HG02870 (cell line): Measurements from ENCODE around the gene TRABD2A.

Experiments
- ATAC-seq: cut with Tn5 transposase; IDR thresholded peaks from one replicate; pipeline ENCODE4 v1.9.1; 2021; ENCODE audit warnings: mild to moderate bottlenecking, moderate library complexity; ENCODE audit not compliant: unreplicated experiment

The TRABD2A gene

DNA sequence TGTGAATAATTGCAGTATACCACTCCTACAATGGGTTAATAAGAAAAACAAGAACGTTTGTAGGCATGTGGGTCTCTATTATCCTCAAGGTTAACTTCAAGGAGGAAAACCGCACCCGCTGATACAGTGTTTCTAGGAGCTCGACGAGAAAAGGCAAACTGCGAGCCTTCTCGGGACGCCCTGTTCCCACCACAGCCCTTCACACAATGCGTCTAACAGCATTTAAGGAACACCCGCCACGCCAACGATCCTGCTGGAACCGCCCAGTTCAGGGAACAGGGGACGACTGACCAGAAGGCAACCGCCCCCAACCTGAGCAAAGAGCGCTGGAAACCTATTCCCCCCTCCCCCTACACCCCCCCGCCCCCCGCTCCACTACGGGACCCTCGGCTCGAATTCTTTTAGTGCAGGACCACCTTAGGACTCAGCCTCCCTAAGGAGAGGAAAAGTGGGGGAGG is 23.9 kb upstream of the TRABD2A start:
- ATAC-seq = no peak

DNA sequence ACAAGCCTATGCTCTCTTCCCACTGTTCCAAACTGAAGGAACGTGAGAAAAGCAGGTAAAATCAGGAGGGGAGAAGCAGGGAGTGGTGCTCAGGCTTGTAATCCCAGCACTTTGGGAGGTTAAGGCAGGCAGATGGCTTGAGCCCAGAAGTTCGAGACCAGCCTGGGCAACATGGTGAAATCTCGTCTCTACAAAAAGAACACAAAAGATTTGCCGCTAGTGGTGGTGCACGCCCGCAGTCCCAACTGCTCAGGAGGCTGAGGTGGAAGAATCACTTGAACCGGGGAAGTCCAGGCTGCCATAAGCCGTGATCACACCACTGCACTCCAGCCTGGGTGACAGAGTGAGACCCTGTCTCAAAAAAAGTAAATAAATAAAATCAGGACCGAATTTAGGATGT is 23.3 kb upstream of the TRABD2A start:
- no peak for ATAC-seq

DNA sequence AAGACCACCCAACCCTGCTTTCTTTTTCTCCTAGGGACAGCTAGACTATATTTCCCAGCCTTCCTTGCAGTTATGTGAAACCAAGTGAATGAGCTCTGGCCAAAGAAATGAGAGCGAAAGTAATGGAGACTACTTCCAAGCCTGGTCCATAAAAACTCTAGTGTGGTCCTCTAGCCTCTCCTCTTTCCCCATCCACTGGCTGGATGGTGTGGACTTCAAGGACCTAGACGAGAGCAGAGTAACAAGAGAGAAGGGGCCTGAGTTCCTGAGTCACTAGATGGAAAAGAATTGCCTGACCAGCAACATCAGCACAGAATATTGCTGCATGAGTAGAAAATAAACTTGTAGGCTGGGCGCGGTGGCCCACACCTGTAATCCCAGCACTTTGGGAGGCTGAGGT is 21.6 kb upstream of the TRABD2A start:
- no peak for ATAC-seq

DNA sequence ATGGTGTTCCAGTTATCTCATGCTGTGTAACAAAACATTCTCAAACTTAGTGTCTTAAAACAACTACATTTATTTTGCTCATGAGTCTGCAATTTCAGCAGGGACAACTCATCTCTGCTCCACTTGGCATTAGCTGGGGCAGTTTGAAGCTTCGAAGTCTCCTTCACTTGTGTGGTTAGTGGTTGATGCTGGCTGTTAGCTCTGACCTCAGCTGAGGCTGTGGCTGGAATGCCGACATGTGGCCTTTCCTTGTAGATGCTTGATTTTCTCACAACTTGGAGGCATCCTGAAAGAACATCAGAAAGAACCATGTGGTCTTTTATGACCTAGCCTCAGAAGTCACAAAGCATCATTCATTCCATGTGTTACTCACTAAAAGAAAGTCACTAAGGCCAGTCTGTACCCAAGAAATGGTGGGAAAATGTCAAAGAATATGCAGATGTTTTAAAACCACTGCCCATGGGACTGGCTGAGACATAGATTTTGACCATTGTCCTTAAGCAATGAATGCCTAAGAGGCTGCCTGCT is 20.8 kb upstream of the TRABD2A start:
- no peak for ATAC-seq

DNA sequence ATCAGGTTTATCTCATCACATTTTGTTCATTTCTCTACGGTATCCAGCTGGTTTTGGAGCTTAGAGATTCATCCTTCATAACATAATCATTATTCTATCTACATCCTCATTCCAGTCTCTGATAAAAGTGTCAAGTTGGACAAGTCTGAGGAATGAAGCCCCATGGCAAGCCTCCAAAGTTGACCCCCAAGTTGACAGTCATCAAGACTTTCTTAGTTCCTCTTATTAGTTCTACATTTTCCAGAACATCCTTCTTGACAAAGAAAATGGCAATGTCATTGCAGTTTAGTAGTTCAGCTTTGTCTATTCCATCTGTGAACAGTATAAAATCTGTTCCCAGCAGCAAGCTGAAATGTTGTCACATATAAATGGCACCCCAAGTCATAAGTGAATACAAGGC is 20.1 kb upstream of the TRABD2A start:
- ATAC-seq = no peak

DNA sequence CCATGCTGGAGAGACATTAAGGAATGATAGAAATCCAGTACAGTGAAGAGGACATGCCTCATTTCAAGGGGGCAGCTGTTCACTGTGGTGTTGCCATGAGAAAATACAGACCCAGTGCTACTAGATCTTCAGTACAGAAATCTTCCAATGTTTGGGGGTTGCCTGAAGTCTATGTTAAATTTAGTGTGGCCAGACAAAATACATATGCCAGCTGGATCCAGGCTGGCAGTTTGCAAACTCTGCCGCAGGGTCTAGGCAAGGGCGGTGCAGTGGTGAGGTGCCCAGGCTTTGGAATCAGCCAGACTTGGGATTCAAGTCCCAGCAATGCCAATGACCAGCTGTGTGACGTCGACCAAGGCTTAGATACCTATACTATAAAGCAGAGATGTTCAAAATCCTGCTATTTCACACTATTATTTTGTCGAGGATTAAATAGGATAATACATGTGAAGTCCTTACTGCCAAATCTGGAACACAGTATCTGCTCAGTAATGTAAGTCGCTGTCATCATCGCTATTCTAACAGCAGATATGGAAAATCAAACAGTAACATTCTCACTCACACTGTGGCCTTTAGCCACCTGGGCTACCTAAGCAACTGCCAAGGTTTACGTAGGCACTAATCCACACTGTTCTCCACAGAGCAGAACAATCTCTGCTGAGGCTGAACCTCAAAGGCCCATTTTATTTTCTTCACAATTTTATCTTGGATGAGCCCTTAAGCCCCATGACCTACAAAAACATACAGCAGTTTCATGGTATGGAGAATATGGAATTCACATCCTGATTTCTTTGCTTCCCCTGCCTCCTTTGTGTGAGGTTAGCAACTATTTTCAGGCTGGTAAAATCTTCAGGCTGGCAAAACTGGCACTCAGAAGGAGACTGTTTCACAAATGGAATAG is 18.7 kb upstream of the TRABD2A start:
- ATAC-seq = no peak

DNA sequence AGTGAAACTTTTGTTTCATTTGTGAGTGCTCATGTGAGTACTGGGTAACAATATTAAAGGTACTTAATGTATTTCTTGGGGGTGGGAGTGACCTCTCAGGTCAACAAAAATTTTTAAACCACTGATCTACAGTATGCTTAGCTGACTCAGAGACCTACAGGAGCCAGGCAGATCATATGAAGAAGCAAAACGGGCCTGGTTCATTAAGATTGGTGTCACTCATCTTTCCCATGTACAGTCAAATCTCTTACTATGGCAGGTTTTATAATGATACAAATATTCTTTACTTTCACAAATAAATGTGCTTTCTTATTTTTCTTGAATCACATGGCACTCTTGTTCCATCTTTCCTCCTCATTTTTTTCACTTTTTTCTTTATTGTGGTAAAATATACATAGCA is 16.9 kb upstream of the TRABD2A start:
- no peak for ATAC-seq

DNA sequence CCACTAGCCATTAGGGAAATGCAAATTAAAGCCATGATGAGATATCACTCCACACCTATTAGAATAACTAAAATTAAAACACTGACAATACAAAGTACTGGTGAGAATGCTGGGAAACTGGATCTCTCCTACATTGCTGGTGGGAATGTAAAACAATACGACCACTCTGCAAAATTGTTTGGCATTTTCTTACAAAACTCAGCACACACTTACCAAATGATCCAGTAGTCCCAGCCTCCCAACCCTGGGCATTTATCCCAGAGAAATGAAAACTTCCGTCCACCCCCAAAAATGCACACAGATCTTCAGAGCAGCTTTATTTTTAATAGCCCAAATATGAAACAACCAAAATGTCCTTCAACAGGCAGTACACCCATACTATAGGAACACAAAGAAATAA is 15.7 kb upstream of the TRABD2A start:
- no peak for ATAC-seq

DNA sequence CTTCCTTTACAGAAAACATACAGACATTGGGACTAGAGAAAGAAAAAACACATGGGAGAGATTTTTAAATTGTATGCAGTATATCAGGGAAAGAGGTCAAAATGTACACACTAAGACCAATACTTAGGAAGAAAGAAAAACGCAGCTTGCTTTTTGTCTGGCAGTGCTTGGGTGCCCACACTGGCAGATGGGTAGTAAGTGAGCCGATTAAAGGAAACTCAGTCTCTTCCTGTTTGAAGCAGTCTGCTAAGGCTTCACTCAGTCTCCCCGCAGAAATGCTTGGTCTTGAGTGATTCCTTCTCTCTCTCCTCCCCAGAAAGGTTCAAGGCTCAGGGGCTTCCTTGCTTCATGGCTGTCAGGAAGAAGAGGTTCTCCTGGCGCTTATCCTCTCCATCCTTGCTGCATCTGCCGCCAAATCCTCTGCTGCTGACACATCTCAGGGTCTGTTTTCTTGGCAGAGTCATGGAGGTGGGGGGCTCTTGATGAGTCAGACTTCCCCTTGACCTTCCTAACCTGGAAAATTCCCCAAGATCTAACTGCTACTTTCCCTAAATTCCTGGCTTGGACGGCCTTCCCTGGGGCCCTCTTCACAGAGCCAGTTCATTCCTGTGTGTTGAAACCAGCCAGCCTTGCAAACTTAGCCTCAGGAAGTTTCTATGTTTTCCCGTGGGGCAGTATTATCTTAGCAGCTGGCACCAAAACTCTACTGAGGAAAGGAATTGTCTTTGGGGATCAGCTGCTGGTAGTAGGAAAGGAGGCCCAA is 14.1 kb upstream of the TRABD2A start:
- no peak for ATAC-seq

DNA sequence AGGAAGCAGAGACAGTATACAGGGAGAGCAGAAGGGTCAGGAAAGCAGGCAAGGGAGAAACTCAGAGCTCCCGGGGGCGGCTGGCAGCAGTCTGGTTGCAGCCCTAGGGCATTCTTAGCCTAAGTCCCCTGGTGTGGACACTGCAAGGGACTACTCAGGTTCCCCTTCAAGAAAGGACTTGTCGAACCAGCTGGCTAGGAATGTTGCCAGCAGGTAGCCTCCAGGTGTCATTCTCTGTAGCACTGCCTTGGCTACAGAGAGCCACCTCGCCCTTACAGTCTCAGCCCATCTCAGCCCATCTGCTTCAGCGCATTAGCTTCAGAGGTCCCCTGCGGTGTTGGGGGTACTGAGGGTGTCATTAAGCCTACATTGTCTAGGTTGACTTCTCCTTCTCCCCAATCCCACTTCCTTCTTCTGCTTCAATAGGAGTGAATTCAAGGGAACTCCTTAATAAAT is 13.3 kb upstream of the TRABD2A start:
- ATAC-seq = no peak

DNA sequence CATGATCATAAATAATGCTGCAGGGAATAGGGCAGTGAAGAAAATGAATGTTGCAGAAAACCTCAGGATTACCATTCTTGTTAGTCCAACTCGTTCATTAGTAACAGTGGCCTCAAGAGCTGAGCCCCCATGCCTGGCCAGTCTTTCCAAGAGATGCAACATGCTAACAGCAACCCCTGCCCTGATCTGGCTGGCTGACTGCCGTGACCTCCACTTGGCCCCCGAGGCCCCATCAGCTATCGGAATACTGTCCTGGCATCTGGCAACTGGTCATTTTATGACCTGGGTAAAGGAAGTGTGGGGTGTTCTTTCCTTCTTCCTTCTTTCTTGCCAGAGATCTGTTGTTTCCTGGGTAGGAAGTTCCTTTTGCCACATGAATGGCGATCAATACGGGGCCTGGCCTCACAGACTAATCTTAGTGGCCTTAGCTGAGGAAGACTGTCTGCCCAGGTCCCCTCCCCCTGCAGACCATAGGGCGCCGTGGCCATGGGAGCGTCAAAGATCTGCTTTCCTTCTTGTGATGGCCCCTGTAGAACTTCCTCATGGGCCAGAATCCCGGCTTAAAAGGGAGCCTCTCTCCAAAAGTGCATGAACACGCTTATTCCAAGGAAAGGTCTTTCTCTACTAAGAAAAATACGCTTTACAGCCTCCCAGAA is 10.6 kb upstream of the TRABD2A start:
- no peak for ATAC-seq

DNA sequence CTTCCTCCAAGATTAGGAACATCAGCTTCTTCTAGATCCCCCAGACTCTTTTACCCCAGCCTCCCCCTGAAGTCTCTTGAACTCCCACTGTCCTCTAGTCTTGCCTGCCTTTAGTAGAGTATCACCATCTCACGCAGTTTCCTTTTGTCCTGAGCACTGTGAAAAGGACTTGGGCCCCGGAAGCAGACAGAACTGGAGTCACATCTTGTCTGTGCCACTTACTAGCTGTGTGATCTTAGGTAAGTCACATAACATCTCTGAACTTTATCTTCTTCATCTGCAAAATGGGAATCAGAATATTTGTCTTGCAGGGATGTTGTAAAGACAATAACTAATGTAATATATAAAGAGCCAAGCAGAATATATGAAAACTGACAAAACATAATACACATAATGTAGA is 8.4 kb upstream of the TRABD2A start:
- no peak for ATAC-seq

DNA sequence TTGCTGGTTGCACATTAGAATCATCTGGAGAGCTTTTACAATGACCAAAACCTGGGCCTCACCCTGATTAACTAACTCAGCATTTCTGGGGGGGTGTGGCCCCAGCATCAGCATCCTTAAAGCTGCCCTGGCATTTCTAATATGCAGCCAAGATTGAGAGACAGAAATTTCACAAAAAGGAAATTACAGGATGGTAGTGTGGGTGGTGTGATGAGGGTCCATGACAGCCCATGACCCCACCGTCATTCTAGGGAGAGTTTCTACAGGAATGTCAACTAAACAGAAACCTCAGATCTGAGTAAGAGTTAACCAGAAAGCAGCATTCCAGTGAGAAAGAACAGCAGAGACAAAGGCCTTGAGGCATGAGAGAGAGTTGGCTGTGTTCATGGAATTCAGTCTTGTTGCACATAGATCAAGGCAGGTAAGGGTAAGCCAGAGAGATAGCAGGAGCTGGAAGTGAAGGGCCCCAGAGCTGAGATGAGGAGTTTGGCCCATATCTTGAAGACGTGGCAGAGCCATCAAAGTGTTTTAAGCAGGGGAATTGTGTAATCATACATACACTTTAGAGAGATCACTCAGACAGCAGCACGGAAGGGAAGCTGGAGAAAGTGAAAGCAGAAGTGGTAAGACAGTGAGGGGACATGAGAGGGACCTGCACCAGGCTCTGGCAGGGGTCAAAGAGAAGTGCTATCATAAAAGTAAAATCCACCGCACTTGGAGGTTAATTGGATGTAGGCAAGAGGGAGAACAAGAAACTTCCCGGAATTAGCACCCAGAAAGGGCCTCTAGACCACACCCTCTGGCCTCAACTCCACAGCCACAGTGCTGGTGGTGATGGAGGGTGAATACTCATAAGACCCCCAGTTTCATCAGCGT is 7.8 kb upstream of the TRABD2A start:
- peak; percentile 99 for ATAC-seq

DNA sequence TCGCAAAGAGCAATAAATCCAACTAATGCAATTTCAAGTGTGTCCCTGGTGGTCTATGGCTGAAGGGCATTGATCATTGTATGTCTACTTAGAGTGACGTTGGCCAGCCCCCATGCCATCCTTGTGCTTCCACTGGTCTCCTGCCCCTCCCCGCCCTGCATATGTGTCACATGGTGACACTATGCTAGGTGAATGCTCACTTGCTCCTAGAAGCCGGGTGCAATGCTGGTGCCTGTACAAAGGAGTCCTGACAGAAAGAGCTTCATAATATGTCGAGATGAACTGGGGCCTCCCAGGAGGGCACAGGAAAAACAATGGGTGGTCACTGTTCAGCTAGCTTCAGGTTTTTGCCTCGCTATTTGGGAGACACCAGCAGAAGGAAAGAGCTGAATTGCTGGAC is 5.9 kb upstream of the TRABD2A start:
- no peak for ATAC-seq

DNA sequence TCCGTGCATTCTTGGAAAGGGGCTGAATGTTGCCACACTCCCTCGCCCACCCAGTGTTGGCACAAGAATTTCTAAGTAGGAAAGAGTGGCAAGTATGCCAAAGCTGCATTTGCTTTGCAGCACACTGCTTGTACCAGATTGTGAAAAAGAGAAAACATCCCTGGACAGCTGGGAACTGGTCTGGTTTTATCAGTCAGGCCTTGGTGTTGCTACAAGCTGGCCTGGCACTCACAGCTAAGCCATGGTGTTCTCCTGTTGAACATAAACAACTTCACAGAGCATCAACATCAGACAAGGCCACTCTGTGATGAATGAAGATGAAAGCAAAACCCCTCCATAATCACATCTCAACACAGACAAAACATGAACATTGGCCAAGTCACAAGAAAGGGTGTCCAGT is 4.2 kb upstream of the TRABD2A start:
- no peak for ATAC-seq

DNA sequence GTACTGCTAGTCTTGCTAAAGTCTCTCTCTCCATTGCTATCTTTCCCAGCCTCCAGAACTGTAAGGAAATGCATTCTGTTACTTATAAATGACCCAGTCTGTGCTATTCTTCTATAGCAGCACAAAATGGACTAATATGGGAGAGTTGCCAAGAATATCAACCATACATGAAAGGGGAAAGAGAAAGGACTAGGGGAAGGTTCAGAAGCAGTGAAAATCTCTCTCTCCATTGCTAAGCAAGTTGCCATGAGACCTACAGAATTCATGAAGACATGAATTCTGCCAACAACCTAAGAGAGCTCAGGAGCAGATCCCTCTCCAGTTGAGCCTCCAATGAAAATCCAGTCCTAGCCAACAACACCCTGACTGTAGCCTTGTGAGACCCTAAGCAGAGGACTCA is 3.6 kb upstream of the TRABD2A start:
- ATAC-seq = no peak

DNA sequence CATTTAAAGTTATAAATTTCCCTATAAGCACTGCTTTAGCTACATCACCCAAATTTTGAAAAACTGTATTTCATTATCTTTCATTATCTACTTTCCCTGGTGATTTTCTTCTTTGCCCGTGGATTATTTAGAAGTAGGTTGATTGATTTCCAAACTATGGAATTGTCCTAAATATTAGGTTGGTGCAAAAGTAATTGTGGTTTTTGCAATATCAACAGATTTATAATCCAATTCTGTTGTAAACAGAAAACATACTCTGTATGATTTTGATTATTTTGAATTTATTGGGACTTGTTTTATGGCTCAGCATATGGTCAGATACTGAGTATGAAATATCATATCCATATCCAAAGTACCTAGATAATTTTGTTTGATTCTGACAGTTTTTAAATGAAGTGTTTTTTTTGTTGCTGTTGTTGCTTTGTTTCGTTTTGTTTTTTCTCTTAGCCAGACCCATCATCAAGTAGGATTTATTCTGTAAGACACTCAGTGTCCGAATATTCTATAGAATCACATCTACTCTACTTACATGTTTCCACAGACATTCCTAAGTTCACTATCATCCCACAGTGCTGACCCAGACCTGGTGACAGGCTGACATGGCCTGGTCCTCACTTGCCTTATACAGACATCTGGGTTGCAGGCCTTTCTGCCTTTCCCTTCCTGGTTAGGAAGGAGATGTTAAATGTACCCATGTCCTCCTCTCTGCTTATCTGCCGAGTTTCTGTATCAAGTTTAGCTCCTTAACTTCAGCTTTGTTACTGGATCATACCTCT is 2.1 kb upstream of the TRABD2A start:
- no peak for ATAC-seq

DNA sequence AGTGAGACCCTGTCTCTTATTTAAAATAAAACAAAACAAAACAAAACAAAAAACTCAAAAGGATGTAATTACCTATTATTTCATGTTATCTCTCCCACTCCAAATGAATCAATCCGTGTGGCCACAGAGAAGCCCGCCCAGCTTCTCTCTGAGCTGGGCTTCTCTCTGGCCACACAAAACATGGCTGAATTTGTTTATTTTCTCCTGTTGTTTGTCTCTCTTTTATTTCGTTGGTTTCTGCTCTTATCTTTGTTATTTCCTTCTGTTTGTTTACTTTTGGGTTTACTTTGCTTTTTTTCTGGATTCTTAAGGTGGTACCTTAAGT is 1.5 kb upstream of the TRABD2A start:
- no peak for ATAC-seq

DNA sequence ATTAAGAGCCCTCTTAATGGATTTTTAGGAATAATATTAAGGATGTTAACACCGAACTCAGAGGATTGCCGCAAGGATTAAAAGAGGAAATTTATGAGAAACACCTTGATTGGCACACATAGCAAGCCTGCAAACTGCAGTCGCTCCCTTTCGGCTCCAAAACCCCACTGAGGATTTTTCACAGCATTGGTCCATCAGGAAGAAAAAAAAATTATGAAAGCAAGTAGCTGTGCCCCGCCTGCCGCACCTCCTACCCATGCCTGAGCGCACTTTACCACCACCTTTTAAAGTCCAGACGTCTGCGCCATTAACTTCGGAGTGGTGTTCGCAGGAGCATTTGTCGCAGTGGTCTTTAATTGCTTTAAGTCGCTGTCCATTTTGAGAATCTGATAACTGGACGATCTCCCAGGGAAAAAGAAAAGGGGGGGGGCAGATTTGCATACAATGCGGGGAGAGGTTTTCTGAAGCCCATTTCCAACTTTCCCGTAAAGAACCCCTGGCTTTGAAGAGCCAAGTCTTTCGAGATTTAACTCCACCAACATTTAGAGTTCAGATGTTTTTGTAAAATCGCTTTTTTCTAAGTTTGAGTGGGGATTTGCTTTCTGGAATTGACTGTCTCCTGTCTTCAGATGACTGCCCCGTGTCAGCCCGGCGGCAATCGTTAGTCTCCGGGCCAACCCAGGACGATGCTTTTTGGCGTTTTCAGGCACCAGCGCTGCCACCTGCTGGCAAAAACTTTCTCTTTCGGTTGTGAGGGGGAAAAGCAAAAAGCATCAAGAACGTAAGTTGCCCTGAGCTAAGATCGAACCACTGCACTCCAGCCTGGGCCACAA is 913 bp upstream of the TRABD2A start:
- ATAC-seq = peak; percentile 53
